Ishikawa (cell line): ENCODE data around the gene PKP1.

Source experiments
- CREB1 ChIP-seq: IDR thresholded peaks from 2 replicates; pipeline ENCODE4 v1.6.1; 2012; ENCODE audit warnings: low read depth
- EGR1 ChIP-seq: IDR thresholded peaks from 2 replicates; pipeline ENCODE4 v1.6.1; 2012
- RAD21 ChIP-seq: IDR thresholded peaks from 2 replicates; pipeline ENCODE4 v1.6.1; 2012; ENCODE audit warnings: low read depth
- YY1 ChIP-seq: IDR thresholded peaks from 2 replicates; pipeline ENCODE4 v1.6.1; 2012; ENCODE audit warnings: low read depth
- TF ChIP-seq, protein P1 (sequence below): IDR thresholded peaks from 2 replicates; pipeline ENCODE4 v1.6.1; 2012

DNA sequence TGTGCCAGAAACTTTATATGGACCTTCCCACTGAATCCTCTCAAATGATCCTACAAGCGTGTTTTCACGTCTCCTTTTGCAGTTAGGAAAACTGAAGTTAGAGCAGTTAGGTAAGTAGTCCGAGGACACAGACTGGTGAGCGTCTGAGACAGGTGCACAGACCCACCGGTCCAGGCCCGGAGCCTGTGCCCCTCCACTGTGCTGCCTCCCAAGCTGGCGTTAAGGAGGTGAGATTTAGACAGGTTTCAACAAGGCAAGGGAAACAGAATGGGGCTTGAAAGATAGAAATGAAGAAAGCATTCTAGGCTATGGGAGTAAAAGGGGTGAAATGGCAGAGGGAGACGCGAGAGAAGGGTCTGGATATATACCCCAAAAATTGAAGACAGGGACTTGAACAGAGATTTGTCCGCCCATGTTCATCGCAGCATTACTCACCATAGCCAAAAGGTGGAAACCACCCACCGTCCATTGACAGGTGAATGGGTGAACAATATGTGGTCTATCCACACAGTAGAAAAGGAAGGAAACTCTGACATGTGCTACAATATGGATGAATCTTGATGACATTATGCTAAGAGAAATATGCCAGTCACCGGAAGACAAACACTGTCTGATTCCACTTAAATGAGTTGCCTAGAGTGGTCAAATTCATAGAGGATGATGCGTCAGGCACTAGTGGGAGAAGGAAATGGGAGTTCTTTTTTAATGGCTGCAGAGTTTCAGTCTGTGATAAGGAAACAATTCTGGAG, 15.7 kb upstream of the PKP1 start:
- no peak for TF ChIP-seq EGR1
- no peak for TF ChIP-seq CREB1
- no peak for TF ChIP-seq YY1
- TF ChIP-seq, protein P1, sequence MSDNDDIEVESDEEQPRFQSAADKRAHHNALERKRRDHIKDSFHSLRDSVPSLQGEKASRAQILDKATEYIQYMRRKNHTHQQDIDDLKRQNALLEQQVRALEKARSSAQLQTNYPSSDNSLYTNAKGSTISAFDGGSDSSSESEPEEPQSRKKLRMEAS, result no peak
- TF ChIP-seq RAD21, result no peak
